HUES48 (cell line): ENCODE measurements around the gene ANGPTL1.

Source experiments
- H3K27ac ChIP-seq: one replicate; pipeline ENCODE4 v1.7.0; 2013; ENCODE audit warnings: low read depth, low read length, inconsistent platforms
- H3K27me3 ChIP-seq: 2 replicates; pipeline ENCODE4 v1.6.1; 2013; ENCODE audit warnings: mild to moderate bottlenecking, low read length; ENCODE audit not compliant: control insufficient read depth, insufficient read depth
- H3K36me3 ChIP-seq: 2 replicates; pipeline ENCODE4 v1.6.1; 2013; ENCODE audit warnings: low read length; ENCODE audit not compliant: control insufficient read depth, insufficient read depth
- H3K4me1 ChIP-seq: 2 replicates; pipeline ENCODE4 v1.6.1; 2013; ENCODE audit warnings: mild to moderate bottlenecking, low read length; ENCODE audit not compliant: control insufficient read depth, insufficient read depth
- H3K4me3 ChIP-seq: 2 replicates; pipeline ENCODE4 v1.5.1; 2013; ENCODE audit warnings: mild to moderate bottlenecking, low read depth, low read length
- H3K9ac ChIP-seq: 2 replicates; pipeline ENCODE4 v1.6.1; 2013; ENCODE audit warnings: mild to moderate bottlenecking, low read depth, low read length, moderate library complexity
- H3K9me3 ChIP-seq: 2 replicates; pipeline ENCODE4 v1.6.1; 2013; ENCODE audit warnings: low read length; ENCODE audit not compliant: control insufficient read depth, insufficient read depth

ANGPTL1 gene

DNA sequence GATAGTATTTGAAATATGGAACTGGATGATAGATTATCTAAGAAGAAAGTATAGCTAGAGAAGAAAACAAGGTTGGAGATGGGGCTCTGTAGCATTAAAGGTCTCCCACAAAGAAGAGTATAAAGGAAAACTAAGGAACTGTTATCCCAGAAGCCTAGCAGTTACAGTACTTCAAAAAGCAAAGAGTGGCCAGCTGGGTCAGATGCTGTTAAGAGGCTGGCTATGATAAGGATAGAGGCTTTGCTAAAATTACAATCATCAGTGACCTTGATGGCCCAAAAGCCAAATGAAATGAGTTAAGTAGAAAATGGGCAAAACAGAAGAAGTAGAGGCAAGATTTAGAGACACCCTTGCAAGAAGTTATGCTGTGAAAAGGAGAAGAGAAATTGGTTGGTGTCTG lies 25.1 kb upstream of the ANGPTL1 start:
- H3K4me1 ChIP-seq, result no peaks in the 10 kb centered on the region
- no peaks in the 10 kb centered on the region for H3K9me3 ChIP-seq
- H3K9ac ChIP-seq, result no peak overlapping the region
- peaks cover 29% of the 10 kb centered on the region for H3K36me3 ChIP-seq
- no peak overlapping the region for H3K4me3 ChIP-seq
- H3K27me3 ChIP-seq, result no peaks in the 10 kb centered on the region
- H3K27ac ChIP-seq, result no peak overlapping the region

DNA sequence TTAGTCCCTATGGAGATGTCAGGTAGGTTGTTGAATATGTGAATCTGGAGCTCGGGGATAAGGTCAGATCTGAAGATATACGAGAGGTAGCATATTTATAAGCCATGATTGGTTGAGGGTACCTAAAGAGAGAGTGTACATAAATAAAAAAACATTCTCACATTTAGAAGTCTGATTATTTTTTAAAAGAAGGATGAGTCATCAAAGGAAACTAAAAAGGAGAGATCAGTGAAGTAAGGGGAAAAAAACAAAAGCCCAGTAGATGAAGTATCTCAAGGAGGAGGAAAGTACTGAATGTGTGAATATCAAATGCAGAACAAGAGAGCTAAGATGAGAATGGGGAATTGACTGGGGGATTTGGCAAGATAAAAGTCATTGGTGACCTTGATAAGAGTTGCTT lies 15.7 kb upstream of the ANGPTL1 start:
- Histone ChIP-seq H3K9me3 (no peaks in the 10 kb centered on the region), H3K36me3 (peaks cover 47% of the 10 kb centered on the region), H3K4me3 (no peak overlapping the region), H3K27me3 (no peaks in the 10 kb centered on the region), H3K4me1 (no peaks in the 10 kb centered on the region), H3K27ac (no peak overlapping the region), H3K9ac (no peak overlapping the region)

DNA sequence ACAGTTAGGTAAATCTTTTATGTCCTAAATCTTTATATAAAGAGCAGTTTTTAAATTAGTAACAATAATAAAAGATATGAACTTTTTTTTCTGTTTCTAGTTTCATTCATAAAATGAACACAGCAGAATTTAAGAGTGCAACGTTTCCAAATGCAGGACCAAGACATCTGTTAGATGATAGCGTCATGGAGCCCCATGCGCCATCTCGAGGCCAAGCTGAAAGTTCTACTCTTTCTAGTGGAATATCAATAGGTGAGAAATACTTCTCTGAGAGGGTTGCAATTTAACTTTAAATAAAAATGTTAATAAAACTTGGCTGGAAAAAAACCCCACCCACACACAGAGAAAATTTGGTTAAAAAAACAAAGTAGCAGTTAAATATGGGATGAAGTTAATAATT lies 15.0 kb upstream of the ANGPTL1 start:
- H3K4me3 ChIP-seq, result no peak overlapping the region
- no peaks in the 10 kb centered on the region for H3K27me3 ChIP-seq
- no peak overlapping the region for H3K9ac ChIP-seq
- H3K36me3 ChIP-seq, result peaks cover 45% of the 10 kb centered on the region
- H3K9me3 ChIP-seq, result no peaks in the 10 kb centered on the region
- no peak overlapping the region for H3K27ac ChIP-seq
- no peaks in the 10 kb centered on the region for H3K4me1 ChIP-seq

DNA sequence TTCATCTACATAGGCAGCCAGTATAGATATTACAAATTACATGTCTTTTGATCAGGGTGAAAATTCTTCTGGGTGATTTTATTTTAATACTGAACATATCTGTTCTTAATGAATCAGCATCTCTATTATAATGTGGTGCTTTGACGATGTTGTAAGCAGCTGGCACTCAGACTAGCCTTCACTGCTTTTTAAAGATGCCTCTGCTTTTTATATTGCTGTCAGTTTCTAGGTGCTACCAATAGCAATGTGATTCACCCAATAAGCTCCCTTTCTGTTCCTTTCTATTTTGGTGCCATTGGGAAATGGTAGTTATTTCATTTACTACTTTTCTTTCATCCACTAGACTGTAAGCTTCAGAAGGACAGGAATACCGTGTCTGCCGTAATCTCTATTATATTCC lies 11.1 kb upstream of the ANGPTL1 start:
- H3K36me3 ChIP-seq, result peaks cover 24% of the 10 kb centered on the region
- no peak overlapping the region for H3K4me3 ChIP-seq
- H3K27me3 ChIP-seq, result no peaks in the 10 kb centered on the region
- no peaks in the 10 kb centered on the region for H3K4me1 ChIP-seq
- no peak overlapping the region for H3K9ac ChIP-seq
- no peak overlapping the region for H3K27ac ChIP-seq
- H3K9me3 ChIP-seq, result no peaks in the 10 kb centered on the region

DNA sequence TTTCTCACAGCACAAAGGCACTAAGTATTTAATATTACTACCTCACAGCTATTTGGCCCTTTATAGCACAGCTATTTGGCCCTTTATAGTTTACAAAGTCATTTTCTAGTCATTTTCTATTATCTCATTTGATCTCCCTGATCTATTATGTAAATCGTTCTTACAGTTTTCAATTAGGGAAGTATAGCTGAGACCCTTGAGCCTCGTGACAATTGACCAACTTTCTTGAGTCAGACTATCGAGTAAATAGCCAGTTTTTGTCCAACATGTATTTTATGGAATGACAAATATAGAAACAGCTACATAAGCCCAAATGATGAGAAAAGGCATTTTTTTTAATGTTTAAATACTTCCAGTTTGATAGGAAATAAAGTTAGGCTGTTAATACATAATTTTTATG lies 7.0 kb upstream of the ANGPTL1 start:
- no peaks in the 10 kb centered on the region for H3K27me3 ChIP-seq
- H3K9ac ChIP-seq, result no peak overlapping the region
- no peaks in the 10 kb centered on the region for H3K9me3 ChIP-seq
- H3K36me3 ChIP-seq, result 0 out of 2 replicates have a peak, but pooled peaks cover 3% of the 10 kb centered on the region
- H3K4me1 ChIP-seq, result no peaks in the 10 kb centered on the region
- no peak overlapping the region for H3K27ac ChIP-seq
- no peak overlapping the region for H3K4me3 ChIP-seq

DNA sequence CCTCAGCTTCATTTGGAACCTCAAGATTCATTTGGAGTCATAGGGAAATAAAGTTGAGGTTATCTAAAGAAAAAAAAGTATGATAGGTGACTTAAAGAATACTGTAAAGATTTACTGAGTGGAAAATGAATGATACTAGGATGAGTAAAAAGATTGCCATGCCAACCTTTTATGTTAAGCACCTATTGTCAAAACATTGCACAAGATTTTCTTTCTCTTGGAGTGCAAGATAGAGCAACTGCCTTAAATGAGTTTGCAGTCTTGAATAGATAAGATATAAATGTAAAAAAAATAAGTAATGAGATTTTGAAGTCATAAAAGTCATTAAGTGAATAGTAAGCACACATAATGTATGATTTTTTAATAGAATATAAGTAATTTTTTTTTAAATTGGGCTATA lies 5.1 kb upstream of the ANGPTL1 start:
- H3K36me3 ChIP-seq, result 0 out of 2 replicates have a peak, but pooled peaks cover 3% of the 10 kb centered on the region
- H3K27me3 ChIP-seq, result no peaks in the 10 kb centered on the region
- no peak overlapping the region for H3K27ac ChIP-seq
- H3K9ac ChIP-seq, result no peak overlapping the region
- H3K9me3 ChIP-seq, result no peaks in the 10 kb centered on the region
- H3K4me3 ChIP-seq, result no peak overlapping the region
- peaks cover 9% of the 10 kb centered on the region for H3K4me1 ChIP-seq

DNA sequence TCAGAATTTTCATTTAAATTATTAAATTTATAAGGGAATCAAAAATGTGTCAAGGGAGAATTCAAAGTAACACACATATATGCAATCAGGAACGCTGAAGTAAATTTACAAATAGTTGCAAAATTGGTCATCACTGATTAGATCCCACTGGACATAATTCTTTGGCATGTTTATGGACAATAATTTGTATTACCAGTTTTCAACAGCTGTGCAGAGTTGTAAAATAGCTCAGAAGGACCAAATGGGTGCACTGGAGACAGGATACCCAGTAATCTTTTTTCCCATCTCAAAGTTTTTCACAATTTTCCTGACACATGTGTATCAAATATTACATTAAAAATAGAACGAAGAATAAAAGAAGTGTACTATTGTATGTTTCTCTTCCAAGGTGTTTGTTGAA lies 4.1 kb upstream of the ANGPTL1 start:
- H3K36me3 ChIP-seq, result no peaks in the 10 kb centered on the region
- no peak overlapping the region for H3K9ac ChIP-seq
- H3K27me3 ChIP-seq, result no peaks in the 10 kb centered on the region
- H3K4me3 ChIP-seq, result no peak overlapping the region
- H3K9me3 ChIP-seq, result no peaks in the 10 kb centered on the region
- H3K4me1 ChIP-seq, result peaks cover 18% of the 10 kb centered on the region
- no peak overlapping the region for H3K27ac ChIP-seq

DNA sequence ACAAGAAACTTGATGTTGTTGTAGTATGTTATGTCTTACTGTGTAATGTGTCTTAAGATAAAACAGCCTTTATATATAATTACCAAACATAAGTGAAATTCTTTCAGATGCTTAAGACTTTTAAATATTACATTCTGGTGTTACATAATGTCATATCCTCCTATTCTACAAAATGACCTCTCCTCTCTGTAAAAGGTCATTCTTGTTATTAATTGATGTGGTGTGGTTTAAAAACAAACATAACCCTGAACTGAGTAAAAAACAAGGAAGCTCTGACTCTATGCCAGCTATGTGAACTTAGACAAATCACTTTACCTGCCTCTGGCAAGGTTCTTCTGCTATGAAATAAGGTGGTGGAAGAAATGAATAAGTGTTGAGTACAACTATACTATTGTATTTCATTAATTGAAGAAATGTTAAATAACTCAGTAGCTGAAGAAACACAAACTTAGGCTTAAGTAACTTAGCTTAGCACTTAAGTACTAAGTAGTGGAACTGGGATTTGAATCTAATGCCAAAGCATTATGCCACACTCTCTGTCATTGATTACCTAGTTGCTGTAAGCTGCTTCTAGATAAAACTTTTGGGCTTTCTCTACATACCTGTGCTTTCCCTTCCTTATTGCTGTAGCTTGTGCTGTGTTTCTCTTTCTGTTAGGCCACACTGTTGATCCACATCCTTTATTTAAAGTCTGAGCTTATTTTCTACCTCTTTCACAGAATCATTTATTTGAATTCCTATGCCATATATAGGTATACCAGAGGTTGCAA lies 859 bp upstream of the ANGPTL1 start:
- peaks cover 35% of the 10 kb centered on the region for H3K4me1 ChIP-seq
- no peaks in the 10 kb centered on the region for H3K27me3 ChIP-seq
- no peak overlapping the region for H3K4me3 ChIP-seq
- H3K27ac ChIP-seq, result peak overlapping the region; percentile 66
- no peaks in the 10 kb centered on the region for H3K9me3 ChIP-seq
- H3K36me3 ChIP-seq, result no peaks in the 10 kb centered on the region
- no peak overlapping the region for H3K9ac ChIP-seq

DNA sequence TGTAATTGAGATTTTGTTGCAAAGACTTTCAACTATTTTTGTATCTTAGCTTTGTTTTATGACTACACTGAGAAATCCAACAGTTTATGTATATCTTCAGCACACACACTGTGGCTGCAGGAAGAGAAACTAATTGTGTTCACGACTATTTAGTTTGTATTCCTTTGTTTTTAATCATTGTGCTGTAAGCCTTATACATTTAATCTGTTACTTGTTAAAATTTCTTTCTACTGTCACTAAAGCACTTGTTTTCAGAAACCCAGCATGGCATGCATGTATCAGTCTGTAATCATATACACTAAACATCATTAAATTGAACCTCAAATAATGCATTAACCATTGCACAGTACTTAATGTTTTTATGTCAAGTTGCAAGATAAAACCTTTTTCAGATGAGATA lies 656 bp downstream of the ANGPTL1 start:
- Histone ChIP-seq H3K27me3 (no peaks in the 10 kb centered on the region), H3K9ac (no peak overlapping the region), H3K36me3 (no peaks in the 10 kb centered on the region), H3K4me1 (peaks cover 35% of the 10 kb centered on the region), H3K9me3 (no peaks in the 10 kb centered on the region), H3K27ac (peak overlapping the region; percentile 3), H3K4me3 (no peak overlapping the region)

DNA sequence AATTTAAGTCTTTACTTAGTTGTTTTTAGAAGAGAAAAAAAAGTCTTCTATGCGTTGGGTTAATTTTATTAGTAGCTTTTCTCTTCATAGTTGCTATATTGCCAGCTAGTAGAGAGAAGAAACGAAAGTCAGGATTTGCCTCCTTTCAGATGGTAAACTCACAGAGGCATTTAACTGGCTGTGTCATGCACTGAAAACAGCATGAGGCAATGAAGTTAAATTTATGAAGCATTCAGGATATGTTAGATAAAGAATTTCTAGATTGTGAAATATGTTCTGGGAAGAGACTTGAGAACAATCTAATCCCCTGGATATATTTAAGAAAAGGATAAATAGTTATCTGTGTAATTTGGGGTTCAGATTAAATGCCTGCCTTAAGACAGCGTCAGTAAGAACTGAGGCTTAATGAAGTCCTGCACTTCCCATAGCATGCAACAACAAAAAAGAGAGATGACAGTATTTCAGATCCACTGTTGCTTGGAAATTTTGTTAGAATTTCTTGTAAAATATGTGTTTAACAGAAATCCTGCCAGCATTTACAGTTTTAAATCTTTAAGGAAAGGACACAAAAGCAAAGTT lies 1.7 kb downstream of the ANGPTL1 start:
- H3K36me3 ChIP-seq, result no peaks in the 10 kb centered on the region
- H3K27me3 ChIP-seq, result no peaks in the 10 kb centered on the region
- no peak overlapping the region for H3K9ac ChIP-seq
- no peaks in the 10 kb centered on the region for H3K9me3 ChIP-seq
- H3K4me1 ChIP-seq, result peaks cover 35% of the 10 kb centered on the region
- peak overlapping the region; percentile 25; the same call in 1 of the 2 replicates for H3K4me3 ChIP-seq
- H3K27ac ChIP-seq, result peak overlapping the region; percentile 68

DNA sequence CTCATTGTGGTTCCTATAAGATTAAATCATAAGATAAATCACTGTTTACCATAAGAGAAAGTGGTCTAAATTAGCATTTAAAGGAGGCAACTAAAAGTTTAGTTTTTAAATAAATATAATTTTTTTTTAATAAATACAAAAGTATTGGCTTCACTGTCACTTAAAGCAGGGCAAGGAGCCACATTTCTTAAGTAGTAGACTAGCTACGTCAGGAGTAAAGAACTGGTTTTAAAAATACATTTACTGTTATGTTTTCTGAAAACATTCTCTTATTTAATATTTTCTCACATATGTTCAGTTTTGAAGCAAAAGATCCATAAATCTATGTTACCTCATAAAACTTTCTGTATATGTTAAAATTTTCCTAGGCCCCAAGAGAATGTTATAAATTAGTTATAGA lies 2.2 kb downstream of the ANGPTL1 start:
- Histone ChIP-seq H3K4me3 (peak overlapping the region; percentile 25; the same call in 1 of the 2 replicates), H3K9me3 (no peaks in the 10 kb centered on the region), H3K9ac (no peak overlapping the region), H3K4me1 (peaks cover 35% of the 10 kb centered on the region), H3K27me3 (no peaks in the 10 kb centered on the region), H3K27ac (peak overlapping the region; percentile 68), H3K36me3 (no peaks in the 10 kb centered on the region)
